Vagina (tissue), 2 donors: Measurements from ENCODE around the gene TSPAN4.

ENCODE experiments used
- POLR2A ChIP-seq, 2 donors: fragments of 450-650 bp; IDR thresholded peaks; one replicate each; pipeline ENCODE4 v1.6.1; 2017; ENCODE audit warnings: antibody characterized with exemption in 2 of 2, mild to moderate bottlenecking in 2 of 2, moderate library complexity in 2 of 2
- POLR2AphosphoS5 ChIP-seq, 2 donors: sonication (generic); formaldehyde crosslinking; IDR thresholded peaks; one replicate each; pipeline ENCODE4 v1.9.0; 2017; ENCODE audit warnings: antibody characterized with exemption in 2 of 2, mild to moderate bottlenecking in 2 of 2, low read depth in 1 of 2; ENCODE audit not compliant: insufficient read depth in 1 of 2
- TF ChIP-seq, protein P1 (sequence below), 3 experiments: fragments of 450-650 bp in 2 of 3; fragments of 200-600 bp in 1 of 3; sonication (generic) in 1 of 3; IDR thresholded peaks; one replicate each; pipeline ENCODE4 v1.5.1; 2017 to 2019; ENCODE audit warnings: antibody characterized with exemption in 3 of 3, mild to moderate bottlenecking in 2 of 3, moderate library complexity in 2 of 3

GRCh38 chr11:832529-833113 is 10.0 kb upstream of the TSPAN4 start, which contains the start of gene CD151:
- TF ChIP-seq, protein P1, sequence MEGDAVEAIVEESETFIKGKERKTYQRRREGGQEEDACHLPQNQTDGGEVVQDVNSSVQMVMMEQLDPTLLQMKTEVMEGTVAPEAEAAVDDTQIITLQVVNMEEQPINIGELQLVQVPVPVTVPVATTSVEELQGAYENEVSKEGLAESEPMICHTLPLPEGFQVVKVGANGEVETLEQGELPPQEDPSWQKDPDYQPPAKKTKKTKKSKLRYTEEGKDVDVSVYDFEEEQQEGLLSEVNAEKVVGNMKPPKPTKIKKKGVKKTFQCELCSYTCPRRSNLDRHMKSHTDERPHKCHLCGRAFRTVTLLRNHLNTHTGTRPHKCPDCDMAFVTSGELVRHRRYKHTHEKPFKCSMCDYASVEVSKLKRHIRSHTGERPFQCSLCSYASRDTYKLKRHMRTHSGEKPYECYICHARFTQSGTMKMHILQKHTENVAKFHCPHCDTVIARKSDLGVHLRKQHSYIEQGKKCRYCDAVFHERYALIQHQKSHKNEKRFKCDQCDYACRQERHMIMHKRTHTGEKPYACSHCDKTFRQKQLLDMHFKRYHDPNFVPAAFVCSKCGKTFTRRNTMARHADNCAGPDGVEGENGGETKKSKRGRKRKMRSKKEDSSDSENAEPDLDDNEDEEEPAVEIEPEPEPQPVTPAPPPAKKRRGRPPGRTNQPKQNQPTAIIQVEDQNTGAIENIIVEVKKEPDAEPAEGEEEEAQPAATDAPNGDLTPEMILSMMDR (IDR thresholded peaks at IDR 0.05): no peak
- TF ChIP-seq POLR2A (IDR thresholded peaks at IDR 0.05) (no peak), POLR2AphosphoS5 (IDR thresholded peaks at IDR 0.05; ENCODE audit: insufficient read depth in 1 of 2, low read depth in 1 of 2) (no peak)
